Sigmoid colon (tissue), 4 donors: ENCODE data around the gene SPON1.

ENCODE experiments used
- CTCF ChIP-seq, 4 experiments: fragments of 450-650 bp in 3 of 4; fragments of 200-600 bp in 1 of 4; IDR thresholded peaks; one replicate each; pipeline ENCODE4 v1.5.1; 2016 to 2019; ENCODE audit warnings: antibody characterized with exemption in 4 of 4, mild to moderate bottlenecking in 3 of 4, moderate library complexity in 2 of 4
- EP300 ChIP-seq, 4 donors: sonication (generic); formaldehyde crosslinking; IDR thresholded peaks; one replicate each; pipeline ENCODE4 v1.6.1; 2017; ENCODE audit warnings: antibody characterized with exemption in 4 of 4
- POLR2A ChIP-seq, 2 donors: fragments of 450-650 bp; IDR thresholded peaks; one replicate each; pipeline ENCODE4 v1.6.1; 2016; ENCODE audit warnings: antibody characterized with exemption in 2 of 2, mild to moderate bottlenecking in 2 of 2, moderate library complexity in 2 of 2
- POLR2AphosphoS5 ChIP-seq, 4 donors: sonication (generic); formaldehyde crosslinking; IDR thresholded peaks; one replicate each; pipeline ENCODE4 v1.6.1; 2017; ENCODE audit warnings: antibody characterized with exemption in 4 of 4

- TF ChIP-seq CTCF (IDR thresholded peaks at IDR 0.05) (no peak), POLR2AphosphoS5 (IDR thresholded peaks at IDR 0.05) (no peak), EP300 (IDR thresholded peaks at IDR 0.05) (no peak), POLR2A (IDR thresholded peaks at IDR 0.05) (no peak)
Measured at GRCh38 chr11:14185461-14185860, 222.9 kb downstream of the SPON1 start.
